ENCODE data around the gene NR3C2.

- no peak for TF ChIP-seq E2F8 (IDR thresholded peaks at IDR 0.05; ENCODE audit: low read depth, partially characterized antibody)
- TF ChIP-seq MAX (IDR thresholded peaks at IDR 0.05; ENCODE audit: low read depth, low read length), result no peak
- TF ChIP-seq SREBF1 (IDR thresholded peaks at IDR 0.05; ENCODE audit: low read length), result no peak
- TF ChIP-seq EZH2 (IDR thresholded peaks at IDR 0.05; ENCODE audit: borderline replicate concordance, control insufficient read depth, low read depth, low read length), result no peak
- no peak for TF ChIP-seq RAD21 (IDR thresholded peaks at IDR 0.05; ENCODE audit: insufficient read depth, low read depth, low read length)
- TF ChIP-seq ZBTB11 (CRISPR knock-in tag; IDR thresholded peaks at IDR 0.05), result no peak
- no peak for TF ChIP-seq CHD1 (IDR thresholded peaks at IDR 0.05; ENCODE audit: low read depth, low read length)
- no peak for TF ChIP-seq REST (IDR thresholded peaks at IDR 0.05; ENCODE audit: low read depth, low read length)
- TF ChIP-seq EP300 (IDR thresholded peaks at IDR 0.05; ENCODE audit: borderline replicate concordance in 1 of 2, control insufficient read depth in 1 of 2, low read depth in 2 of 2, low read length in 2 of 2), result no peak
- no peak for TF ChIP-seq POLR2A (IDR thresholded peaks at IDR 0.05; ENCODE audit: low read depth, low read length)
Measured at GRCh38 chr4:148354186-148354585, 88.0 kb downstream of the NR3C2 start.
